Keratinocyte (primary cell): Measurements from ENCODE around the gene TSEN34.

ENCODE experiments used
- CTCF ChIP-seq, 3 experiments: IDR thresholded peaks in 1 of 3; conservative IDR thresholded peaks in 1 of 3; optimal IDR thresholded peaks in 1 of 3; 2 replicates in 2 of 3; 3 replicates in 1 of 3; pipeline versions ENCODE3 to v1.5.1; 2011; ENCODE audit warnings: low read length in 3 of 3, mild to moderate bottlenecking in 3 of 3, moderate library complexity in 2 of 3, control low read depth in 1 of 3, inconsistent platforms in 1 of 3; ENCODE audit not compliant: insufficient read depth in 2 of 3; ENCODE audit errors: extremely low read depth in 1 of 3
- EZH2 ChIP-seq: IDR thresholded peaks from one replicate; pipeline ENCODE4 v1.6.1; 2012; ENCODE audit warnings: inconsistent platforms, mild to moderate bottlenecking, low read length, moderate library complexity

- no peak for TF ChIP-seq CTCF (optimal IDR thresholded peaks at IDR 0.05 in 1 of 3, IDR thresholded peaks at IDR 0.05 in 1 of 3, conservative IDR thresholded peaks at IDR 0.05 in 1 of 3; ENCODE audit: extremely low read depth in 1 of 3, insufficient read depth in 2 of 3, low read length in 3 of 3)
- TF ChIP-seq EZH2 = no peak
These were observed 27.2 kb downstream of the TSEN34 start for GRCh38 chr19:54218259-54218658.
